ENCODE results near the gene CLEC1A. TPM values are rescaled to one million over a fixed set of nuclear protein-coding genes. Genes with fewer than 3 reads are reported as not detected.

Gene CLEC1A
- 0.63 TPM for total RNA-seq

GRCh38 chr12:10098791-10099190 is at the start of gene CLEC1A:
CLEC1A (minus strand) TSS chr12:10098985; CDS start chr12:10098922, 63 bp downstream.

GRCh38 chr12:10130042-10130441 is 31.3 kb upstream of the CLEC1A start, which contains the start of gene CLEC7A:
CLEC7A (minus strand) TSS chr12:10130199; CDS start chr12:10130082, 117 bp downstream.

GRCh38 chr12:10030446-10030845 is 68.3 kb downstream of the CLEC1A start, which contains the start of gene CLEC9A:
CLEC9A (plus strand) TSS chr12:10030682; CDS start chr12:10052688, 22,006 bp downstream.

Other genes with a start within 250 kb of the CLEC1A start
- gene CLEC2B, start 229.6 kb downstream of the CLEC1A start, total RNA-seq: 0.63 TPM
- not detected for gene KLRF2, start 217.5 kb downstream of the CLEC1A start, total RNA-seq
- gene CLEC2A, start 166.6 kb downstream of the CLEC1A start, total RNA-seq: not detected
- gene CLEC12A, start 127.6 kb downstream of the CLEC1A start, total RNA-seq: not detected
- gene CLEC1B, start 99.9 kb downstream of the CLEC1A start, total RNA-seq: not detected
- not detected for gene CLEC12B, start 88.4 kb downstream of the CLEC1A start, total RNA-seq
- not detected for gene CLEC9A, start 68.3 kb downstream of the CLEC1A start, total RNA-seq
- gene CLEC7A, start 31.2 kb upstream of the CLEC1A start, total RNA-seq: 0.31 TPM
- 3.4 TPM for gene OLR1, start 73.1 kb upstream of the CLEC1A start, total RNA-seq
- gene TMEM52B, start 80.0 kb upstream of the CLEC1A start, total RNA-seq: 0.63 TPM
- gene GABARAPL1, start 113.9 kb upstream of the CLEC1A start, total RNA-seq: 48.8 TPM
- 0.63 TPM for gene KLRD1, start 208.9 kb upstream of the CLEC1A start, total RNA-seq